PFSK-1 (cell line): Measurements from ENCODE around the gene NABP2.

Experiments used
- FOXP2 ChIP-seq: optimal IDR thresholded peaks from 2 replicates; pipeline ENCODE3; 2011; ENCODE audit warnings: borderline replicate concordance, control low read depth, inconsistent platforms; ENCODE audit not compliant: insufficient read depth; ENCODE audit errors: extremely low read length, extremely low read depth
- POLR2AphosphoS5 ChIP-seq: IDR thresholded peaks from 2 replicates; pipeline ENCODE4 v1.6.1; 2012; ENCODE audit warnings: low read depth, mild to moderate bottlenecking, control low read depth, low read length, moderate library complexity
- REST ChIP-seq, 2 experiments: IDR thresholded peaks; 2 replicates each; pipeline versions ENCODE4 v1.6.1 to v1.8.0; 2011 to 2012; ENCODE audit warnings: low read depth in 2 of 2, low read length in 2 of 2, control low read depth in 1 of 2, inconsistent platforms in 1 of 2, mild to moderate bottlenecking in 1 of 2, moderate library complexity in 1 of 2; ENCODE audit not compliant: insufficient read depth in 1 of 2
- SIN3A ChIP-seq: IDR thresholded peaks from 2 replicates; pipeline ENCODE4 v1.6.1; 2012; ENCODE audit warnings: mild to moderate bottlenecking, low read length, moderate library complexity, borderline replicate concordance; ENCODE audit not compliant: insufficient read depth
- TAF1 ChIP-seq: IDR thresholded peaks from 2 replicates; pipeline ENCODE4 v1.6.1; 2012; ENCODE audit warnings: low read length, control low read depth, borderline replicate concordance; ENCODE audit not compliant: insufficient read depth

The NABP2 gene

DNA sequence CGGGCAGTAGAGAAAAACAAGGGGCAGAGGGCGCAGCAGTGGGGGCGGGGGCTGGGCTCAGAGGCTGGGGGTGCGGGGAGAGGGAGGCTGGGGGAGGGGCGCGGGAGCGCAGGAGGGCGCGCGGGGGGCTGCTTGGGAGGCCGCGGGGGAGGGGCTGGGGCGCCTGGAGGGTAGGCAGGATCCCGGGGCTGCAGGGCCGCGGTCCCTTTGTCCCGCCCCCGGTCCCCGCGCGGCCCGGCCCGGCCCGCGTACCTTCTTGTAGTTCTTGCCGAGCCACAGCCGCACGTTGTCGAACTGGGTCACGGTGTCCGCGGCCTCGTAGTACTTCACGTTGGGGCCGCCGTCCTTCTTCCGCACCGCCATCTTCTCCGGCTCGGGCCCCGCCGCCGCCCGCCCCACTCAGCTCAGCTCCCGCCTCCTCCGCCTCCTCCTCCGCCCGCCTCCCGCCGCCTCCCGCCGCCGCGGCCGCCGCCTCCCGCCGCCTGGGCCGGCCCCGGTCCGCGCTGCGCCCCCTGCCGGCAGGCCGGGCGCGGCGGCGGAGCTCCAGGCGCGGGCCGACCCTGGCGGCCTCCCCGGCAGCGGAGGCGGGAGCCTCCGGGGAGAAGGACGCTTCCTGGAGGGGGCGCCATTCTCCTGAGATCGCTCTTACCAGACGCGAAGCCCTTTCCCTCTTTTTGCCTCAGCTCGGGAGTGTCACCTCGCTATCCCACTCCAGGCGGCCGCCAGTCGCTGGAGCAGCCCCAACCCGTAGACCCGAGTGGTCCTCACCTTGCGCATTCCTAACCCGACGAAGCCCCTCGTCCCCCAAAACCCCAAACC lies 34.8 kb upstream of the NABP2 start, which contains the start of gene SMARCC2:
Gene SMARCC2, minus strand, starts transcription at position 385 of the 819 bp plus-strand sequence. Its CDS starts 22 bp downstream, at position 363.
- TF ChIP-seq REST (IDR thresholded peaks at IDR 0.05; ENCODE audit: insufficient read depth in 1 of 2, low read depth in 2 of 2, low read length in 2 of 2) (peak in 1 of 2 experiments; percentile 72; a peak in 2 of 4 replicates), SIN3A (no peak), TAF1 (peak; percentile 66; the same call in 1 of the 2 replicates), FOXP2 (peak; percentile 70), POLR2AphosphoS5 (peak; percentile 49)

DNA sequence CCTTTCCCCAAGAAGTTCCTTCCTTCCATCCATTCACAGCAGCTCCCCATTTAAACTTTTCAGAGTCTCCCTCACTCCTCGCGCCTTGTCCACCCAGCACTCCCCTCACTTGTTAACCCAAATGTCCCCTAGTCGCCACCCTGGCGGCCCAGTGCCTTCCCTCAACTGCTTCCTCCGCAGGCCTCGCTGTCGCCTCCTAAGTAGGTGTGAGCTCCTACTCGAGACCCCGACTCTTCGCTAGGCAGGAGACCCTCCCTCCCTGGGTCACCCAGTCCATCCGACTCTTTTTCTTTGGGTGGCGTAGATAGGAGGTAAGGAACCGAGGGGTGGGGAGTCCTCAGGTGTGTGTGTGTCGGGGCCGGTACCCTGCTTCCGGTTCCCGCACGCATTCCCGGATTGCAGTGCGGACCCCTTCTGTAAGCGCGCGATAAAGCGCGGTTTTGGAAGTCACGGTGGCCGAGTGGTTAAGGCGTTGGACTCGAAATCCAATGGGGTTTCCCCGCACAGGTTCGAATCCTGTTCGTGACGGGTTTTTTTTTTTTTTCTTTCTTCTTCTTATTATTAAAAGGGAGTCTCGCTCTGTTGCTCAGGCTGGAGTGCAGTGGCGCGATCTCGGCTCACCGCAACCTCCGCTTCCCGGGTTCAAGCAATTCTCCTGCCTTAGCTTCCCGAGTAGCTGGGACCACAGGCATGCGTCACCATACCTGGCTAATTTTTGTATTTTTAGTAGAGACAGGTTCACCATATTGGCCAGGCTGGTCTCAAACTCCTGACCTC lies 34.0 kb upstream of the NABP2 start:
- TF ChIP-seq REST (IDR thresholded peaks at IDR 0.05; ENCODE audit: insufficient read depth in 1 of 2, low read depth in 2 of 2, low read length in 2 of 2) (peak; percentile 19 to 28; a peak in 2 of 4 replicates), SIN3A (0 out of 2 replicates have a peak, but pooled peaks have one; percentile 23), TAF1 (no peak), FOXP2 (no peak), POLR2AphosphoS5 (0 out of 2 replicates have a peak, but pooled peaks have one; percentile 22)

DNA sequence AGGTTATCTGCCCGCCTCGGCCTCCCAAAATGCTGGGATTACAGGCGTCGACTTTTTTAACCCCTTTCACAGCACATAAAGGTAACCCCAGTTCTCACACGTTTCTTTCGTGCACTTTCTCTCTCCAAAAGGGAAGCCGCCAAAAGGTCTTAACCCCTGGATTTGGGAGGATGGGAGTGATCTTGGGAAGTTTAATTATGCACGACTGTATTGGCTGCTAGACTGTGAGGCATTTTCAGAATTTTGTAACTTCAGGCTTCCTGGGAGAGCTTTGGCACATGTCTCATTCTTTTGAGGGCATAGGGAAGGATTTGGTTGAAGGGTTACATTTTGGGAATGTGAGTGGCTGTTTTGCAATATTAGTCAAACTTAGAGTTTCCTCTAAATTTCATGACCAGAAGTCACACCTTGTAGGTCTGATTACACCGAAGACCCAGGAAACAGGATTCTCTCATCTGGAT lies 33.4 kb upstream of the NABP2 start:
- TF ChIP-seq SIN3A, result no peak
- TF ChIP-seq POLR2AphosphoS5, result no peak
- no peak for TF ChIP-seq FOXP2
- no peak for TF ChIP-seq REST (IDR thresholded peaks at IDR 0.05; ENCODE audit: insufficient read depth in 1 of 2, low read depth in 2 of 2, low read length in 2 of 2)
- no peak for TF ChIP-seq TAF1

DNA sequence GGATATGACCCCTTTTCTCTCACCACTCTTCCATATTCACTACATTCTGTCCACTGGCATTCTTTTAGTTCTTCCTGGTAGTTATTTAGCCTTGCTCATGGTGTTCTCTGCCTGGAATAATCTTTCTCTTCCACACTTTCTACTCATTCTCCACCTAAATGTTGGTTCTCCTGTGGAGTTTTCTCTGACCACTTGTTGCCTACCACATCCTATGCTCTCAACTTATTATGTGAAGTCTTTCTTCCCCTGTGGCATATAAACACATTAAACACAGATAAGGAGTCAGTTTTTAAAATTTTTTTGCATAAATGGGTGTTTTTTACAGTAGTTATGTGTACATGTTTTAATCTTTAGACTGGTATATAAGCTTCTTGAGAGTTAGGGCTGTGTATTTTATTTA lies 31.6 kb upstream of the NABP2 start:
- no peak for TF ChIP-seq REST (IDR thresholded peaks at IDR 0.05; ENCODE audit: insufficient read depth in 1 of 2, low read depth in 2 of 2, low read length in 2 of 2)
- no peak for TF ChIP-seq POLR2AphosphoS5
- TF ChIP-seq FOXP2, result no peak
